ENCODE measurements around the gene SEMA3A. TPM values are rescaled to one million over a fixed set of nuclear protein-coding genes. Genes with fewer than 3 reads are reported as not detected.
"Not testable (repeated sequence)": the region's sequence is repeated elsewhere in the genome, so short reads cannot be mapped to it uniquely, and the experiment has no call there.

Gene SEMA3A
- polyA plus RNA-seq, 1 donor from 2014 or later = 22.8 TPM

DNA sequence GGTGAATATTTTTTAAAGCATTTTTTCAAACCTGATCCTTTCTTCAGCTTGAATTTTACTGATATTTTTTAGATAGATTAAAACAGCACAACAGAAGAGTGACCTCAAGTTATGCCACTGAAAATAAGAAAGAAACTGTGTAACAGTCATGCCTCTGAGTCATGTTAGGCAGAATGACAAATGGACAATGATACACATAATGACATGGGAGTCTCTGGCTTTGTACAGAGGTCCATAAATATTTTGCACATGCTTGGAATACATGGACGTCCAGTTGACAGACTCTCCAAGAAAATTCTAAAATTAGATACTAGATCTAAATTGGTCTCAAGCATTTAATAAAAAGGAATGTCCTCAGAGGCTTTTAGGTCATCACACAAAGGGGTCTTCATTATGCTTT is 21.9 kb upstream of the SEMA3A start:
- H2AFZ ChIP-seq (ENCODE audit: low read depth, low read length) = no peak overlapping the region
- no peak overlapping the region for H3K27ac ChIP-seq (ENCODE audit: low read length)
- no peaks in the 10 kb centered on the region for H3K9me2 ChIP-seq (ENCODE audit: insufficient read depth, low read length)
- no peaks in the 10 kb centered on the region for H3K79me2 ChIP-seq (replicated peaks; ENCODE audit: insufficient read depth, low read length)
- TF ChIP-seq, protein P1, sequence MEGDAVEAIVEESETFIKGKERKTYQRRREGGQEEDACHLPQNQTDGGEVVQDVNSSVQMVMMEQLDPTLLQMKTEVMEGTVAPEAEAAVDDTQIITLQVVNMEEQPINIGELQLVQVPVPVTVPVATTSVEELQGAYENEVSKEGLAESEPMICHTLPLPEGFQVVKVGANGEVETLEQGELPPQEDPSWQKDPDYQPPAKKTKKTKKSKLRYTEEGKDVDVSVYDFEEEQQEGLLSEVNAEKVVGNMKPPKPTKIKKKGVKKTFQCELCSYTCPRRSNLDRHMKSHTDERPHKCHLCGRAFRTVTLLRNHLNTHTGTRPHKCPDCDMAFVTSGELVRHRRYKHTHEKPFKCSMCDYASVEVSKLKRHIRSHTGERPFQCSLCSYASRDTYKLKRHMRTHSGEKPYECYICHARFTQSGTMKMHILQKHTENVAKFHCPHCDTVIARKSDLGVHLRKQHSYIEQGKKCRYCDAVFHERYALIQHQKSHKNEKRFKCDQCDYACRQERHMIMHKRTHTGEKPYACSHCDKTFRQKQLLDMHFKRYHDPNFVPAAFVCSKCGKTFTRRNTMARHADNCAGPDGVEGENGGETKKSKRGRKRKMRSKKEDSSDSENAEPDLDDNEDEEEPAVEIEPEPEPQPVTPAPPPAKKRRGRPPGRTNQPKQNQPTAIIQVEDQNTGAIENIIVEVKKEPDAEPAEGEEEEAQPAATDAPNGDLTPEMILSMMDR (IDR thresholded peaks at IDR 0.05; ENCODE audit: poor library complexity, severe bottlenecking) = no peak
- no peak for TF ChIP-seq EP300 (conservative IDR thresholded peaks at IDR 0.05; ENCODE audit: poor library complexity, severe bottlenecking)
- TF ChIP-seq, protein P2, sequence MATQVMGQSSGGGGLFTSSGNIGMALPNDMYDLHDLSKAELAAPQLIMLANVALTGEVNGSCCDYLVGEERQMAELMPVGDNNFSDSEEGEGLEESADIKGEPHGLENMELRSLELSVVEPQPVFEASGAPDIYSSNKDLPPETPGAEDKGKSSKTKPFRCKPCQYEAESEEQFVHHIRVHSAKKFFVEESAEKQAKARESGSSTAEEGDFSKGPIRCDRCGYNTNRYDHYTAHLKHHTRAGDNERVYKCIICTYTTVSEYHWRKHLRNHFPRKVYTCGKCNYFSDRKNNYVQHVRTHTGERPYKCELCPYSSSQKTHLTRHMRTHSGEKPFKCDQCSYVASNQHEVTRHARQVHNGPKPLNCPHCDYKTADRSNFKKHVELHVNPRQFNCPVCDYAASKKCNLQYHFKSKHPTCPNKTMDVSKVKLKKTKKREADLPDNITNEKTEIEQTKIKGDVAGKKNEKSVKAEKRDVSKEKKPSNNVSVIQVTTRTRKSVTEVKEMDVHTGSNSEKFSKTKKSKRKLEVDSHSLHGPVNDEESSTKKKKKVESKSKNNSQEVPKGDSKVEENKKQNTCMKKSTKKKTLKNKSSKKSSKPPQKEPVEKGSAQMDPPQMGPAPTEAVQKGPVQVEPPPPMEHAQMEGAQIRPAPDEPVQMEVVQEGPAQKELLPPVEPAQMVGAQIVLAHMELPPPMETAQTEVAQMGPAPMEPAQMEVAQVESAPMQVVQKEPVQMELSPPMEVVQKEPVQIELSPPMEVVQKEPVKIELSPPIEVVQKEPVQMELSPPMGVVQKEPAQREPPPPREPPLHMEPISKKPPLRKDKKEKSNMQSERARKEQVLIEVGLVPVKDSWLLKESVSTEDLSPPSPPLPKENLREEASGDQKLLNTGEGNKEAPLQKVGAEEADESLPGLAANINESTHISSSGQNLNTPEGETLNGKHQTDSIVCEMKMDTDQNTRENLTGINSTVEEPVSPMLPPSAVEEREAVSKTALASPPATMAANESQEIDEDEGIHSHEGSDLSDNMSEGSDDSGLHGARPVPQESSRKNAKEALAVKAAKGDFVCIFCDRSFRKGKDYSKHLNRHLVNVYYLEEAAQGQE (IDR thresholded peaks at IDR 0.05; ENCODE audit: borderline replicate concordance) = no peak
- TF ChIP-seq SMC3 (conservative IDR thresholded peaks at IDR 0.05; ENCODE audit: poor library complexity) = no peak
- TF ChIP-seq EZH2 (IDR thresholded peaks at IDR 0.05; ENCODE audit: borderline replicate concordance, insufficient read depth, low read length, poor library complexity, severe bottlenecking) = no peak
- no peak for TF ChIP-seq POLR2AphosphoS5 (IDR thresholded peaks at IDR 0.05)
- TF ChIP-seq MXI1 (conservative IDR thresholded peaks at IDR 0.05; ENCODE audit: poor library complexity, severe bottlenecking) = no peak
- no peak for TF ChIP-seq RAD21 (conservative IDR thresholded peaks at IDR 0.05)
- no peak for TF ChIP-seq TAF1 (IDR thresholded peaks at IDR 0.05; ENCODE audit: low read depth)
- H3K9me3 ChIP-seq (ENCODE audit: low read length) = no peaks in the 10 kb centered on the region
- no peaks in the 10 kb centered on the region for H3K27me3 ChIP-seq (ENCODE audit: insufficient read depth, low read depth, low read length)
- no peaks in the 10 kb centered on the region for H3K36me3 ChIP-seq (ENCODE audit: insufficient read depth, low read length)
- no peak overlapping the region for H3K4me3 ChIP-seq (ENCODE audit: low read length)
- H3K9ac ChIP-seq (ENCODE audit: low read length) = no peak overlapping the region
- H3F3A ChIP-seq (ENCODE audit: insufficient read depth, low read length, poor library complexity, severe bottlenecking) = no peaks in the 10 kb centered on the region
- no peak overlapping the region for H3K4me2 ChIP-seq (ENCODE audit: low read length)
- no peaks in the 10 kb centered on the region for H4K20me1 ChIP-seq (ENCODE audit: insufficient read depth)

DNA sequence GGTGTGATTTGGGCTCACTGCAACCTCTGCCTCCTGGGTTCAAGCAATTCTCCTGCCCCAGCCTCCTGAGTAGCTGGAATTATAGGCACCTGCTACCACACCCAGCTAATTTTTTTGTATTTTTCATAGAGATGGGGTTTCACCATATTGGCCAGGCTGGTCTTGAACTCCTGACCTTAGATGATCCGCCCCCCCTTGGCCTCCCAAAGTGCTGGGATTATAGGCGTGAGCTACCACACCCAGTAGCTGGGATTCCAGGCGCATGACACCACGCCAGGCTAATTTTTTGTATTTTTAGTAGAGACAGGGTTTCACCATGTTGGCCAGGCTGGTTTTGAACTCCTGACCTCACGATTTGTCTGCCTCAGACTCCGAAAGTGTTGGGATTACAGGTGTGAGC is 20.2 kb upstream of the SEMA3A start:
- H3K4me2 ChIP-seq (ENCODE audit: low read length); H3K36me3 ChIP-seq (ENCODE audit: insufficient read depth, low read length); H3K27me3 ChIP-seq (ENCODE audit: insufficient read depth, low read depth, low read length); H3K9me2 ChIP-seq (ENCODE audit: insufficient read depth, low read length); H2AFZ ChIP-seq (ENCODE audit: low read depth, low read length); H3K27ac ChIP-seq (ENCODE audit: low read length); H4K20me1 ChIP-seq (ENCODE audit: insufficient read depth); H3K4me3 ChIP-seq (ENCODE audit: low read length); H3K9ac ChIP-seq (ENCODE audit: low read length); H3F3A ChIP-seq (ENCODE audit: insufficient read depth, low read length, poor library complexity, severe bottlenecking); H3K79me2 ChIP-seq (replicated peaks; ENCODE audit: insufficient read depth, low read length); H3K9me3 ChIP-seq (ENCODE audit: low read length): not testable (repeated sequence)

DNA sequence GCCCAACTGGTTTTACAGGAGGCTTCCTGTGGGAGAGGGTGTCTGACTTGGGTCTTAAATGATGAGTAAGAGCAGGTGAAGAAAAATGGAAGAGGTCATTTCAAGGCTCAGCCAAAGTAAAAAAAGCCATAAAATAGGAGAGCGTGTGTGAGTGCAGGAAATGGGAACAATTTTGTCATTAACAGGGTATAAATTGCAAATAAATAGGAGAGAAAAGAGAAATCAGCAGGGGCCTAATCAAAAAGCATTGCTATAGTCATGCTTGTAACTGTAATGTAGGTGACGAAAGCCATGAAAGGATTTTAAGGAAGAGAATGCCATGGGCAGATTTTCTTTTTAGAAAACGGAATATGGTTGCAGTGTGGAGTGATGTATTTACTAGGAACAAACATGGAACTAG is 15.7 kb upstream of the SEMA3A start:
- no peak overlapping the region for H2AFZ ChIP-seq (ENCODE audit: low read depth, low read length)
- no peak overlapping the region for H3K4me2 ChIP-seq (ENCODE audit: low read length)
- H3K79me2 ChIP-seq (replicated peaks; ENCODE audit: insufficient read depth, low read length) = no peaks in the 10 kb centered on the region
- H3K9ac ChIP-seq (ENCODE audit: low read length) = no peak overlapping the region
- no peaks in the 10 kb centered on the region for H3K9me3 ChIP-seq (ENCODE audit: low read length)
- no peaks in the 10 kb centered on the region for H4K20me1 ChIP-seq (ENCODE audit: insufficient read depth)
- H3K4me3 ChIP-seq (ENCODE audit: low read length) = no peak overlapping the region
- H3K27ac ChIP-seq (ENCODE audit: low read length) = no peak overlapping the region
- no peaks in the 10 kb centered on the region for H3K9me2 ChIP-seq (ENCODE audit: insufficient read depth, low read length)
- no peaks in the 10 kb centered on the region for H3K27me3 ChIP-seq (ENCODE audit: insufficient read depth, low read depth, low read length)
- TF ChIP-seq RAD21 (conservative IDR thresholded peaks at IDR 0.05) (no peak), EZH2 (IDR thresholded peaks at IDR 0.05; ENCODE audit: borderline replicate concordance, insufficient read depth, low read length, poor library complexity, severe bottlenecking) (no peak), TAF1 (IDR thresholded peaks at IDR 0.05; ENCODE audit: low read depth) (no peak)
- TF ChIP-seq, protein P2 (IDR thresholded peaks at IDR 0.05; ENCODE audit: borderline replicate concordance) = no peak
- TF ChIP-seq, protein P1 (IDR thresholded peaks at IDR 0.05; ENCODE audit: poor library complexity, severe bottlenecking) = no peak
- H3F3A ChIP-seq (ENCODE audit: insufficient read depth, low read length, poor library complexity, severe bottlenecking) = no peaks in the 10 kb centered on the region
- H3K36me3 ChIP-seq (ENCODE audit: insufficient read depth, low read length) = no peaks in the 10 kb centered on the region

Data from neural cell (in vitro differentiated cells).